B cell (primary cell): ENCODE results near the gene SLC25A5. TPM values are rescaled to one million over a fixed set of nuclear protein-coding genes. Genes with fewer than 3 reads are reported as not detected.

Experiments
- ATAC-seq: fragments of 200-7000 bp; cut with Tn5 transposase; one replicate; pipeline ENCODE4 v1.10.0; 2021; ENCODE audit warnings: low read depth, mild to moderate bottlenecking, moderate number of reproducible peaks, moderate library complexity
- CTCF ChIA-PET: fragments of 350-600 bp; sonication (Branson Sonifier 250); formaldehyde crosslinking; loops from one replicate; lab custom pipeline; 2021; ENCODE audit warnings: antibody characterized with exemption, inconsistent platforms; lab: Charles Lee
- POLR2A ChIA-PET: fragments of 350-600 bp; sonication (Branson Sonifier 250); formaldehyde crosslinking; loops from one replicate; lab custom pipeline; 2021; ENCODE audit warnings: antibody characterized with exemption; lab: Charles Lee
- DNase-seq: peaks from one replicate; pipeline ENCODE4 v3.0.0; 2013
- H2AFZ ChIP-seq: 2 replicates; pipeline ENCODE4 v1.6.1; 2012; ENCODE audit warnings: mild to moderate bottlenecking, low read depth, low read length; ENCODE audit not compliant: insufficient read depth, poor library complexity, severe bottlenecking
- H3K27ac ChIP-seq, 2 donors: 1 replicate in 1 of 2; 2 replicates in 1 of 2; pipeline ENCODE4 v1.5.1; 2012 to 2013; ENCODE audit warnings: low read length in 2 of 2, mild to moderate bottlenecking in 2 of 2, moderate library complexity in 1 of 2
- H3K27me3 ChIP-seq, 4 experiments: fragments of 200-600 bp in 1 of 4; sonication (generic) in 1 of 4; replicated peaks in 1 of 4; 1 replicate in 2 of 4; 2 replicates in 2 of 4; pipeline versions ENCODE4 v1.6.1 to v1.7.0; 2013 to 2016; ENCODE audit warnings: low read length in 3 of 4, mild to moderate bottlenecking in 2 of 4, mixed read lengths in 1 of 4, moderate library complexity in 1 of 4; ENCODE audit not compliant: insufficient read depth in 4 of 4, control insufficient read depth in 3 of 4; ENCODE audit errors: control extremely low read depth in 1 of 4
- H3K36me3 ChIP-seq, 2 experiments: replicated peaks in 1 of 2; 1 replicate in 1 of 2; 2 replicates in 1 of 2; pipeline versions ENCODE4 v1.6.1 to v1.7.1; 2013; ENCODE audit warnings: low read length in 1 of 2; ENCODE audit not compliant: insufficient read depth in 2 of 2, control insufficient read depth in 1 of 2; ENCODE audit errors: control extremely low read depth in 1 of 2, extremely low read depth in 1 of 2
- H3K4me1 ChIP-seq, 2 donors: fragments of 200-600 bp in 1 of 2; sonication (generic) in 1 of 2; 1 replicate in 1 of 2; 2 replicates in 1 of 2; pipeline versions ENCODE4 v1.5.1 to v1.6.1; 2013 to 2017; ENCODE audit warnings: low read length in 2 of 2; ENCODE audit not compliant: control insufficient read depth in 2 of 2, insufficient read depth in 2 of 2
- H3K4me2 ChIP-seq: replicated peaks from 2 replicates; pipeline ENCODE3; 2012; ENCODE audit warnings: mild to moderate bottlenecking, low read depth, low read length; ENCODE audit not compliant: poor library complexity, severe bottlenecking
- H3K4me3 ChIP-seq, 5 experiments: fragments of 200-600 bp in 1 of 5; sonication (generic) in 1 of 5; 1 replicate in 3 of 5; 2 replicates in 2 of 5; pipeline versions ENCODE4 v1.5.1 to v1.7.0; 2011 to 2016; ENCODE audit warnings: low read length in 4 of 5, mild to moderate bottlenecking in 4 of 5, low read depth in 2 of 5, control low read depth in 1 of 5, moderate library complexity in 1 of 5; ENCODE audit not compliant: insufficient read depth in 1 of 5; ENCODE audit errors: control extremely low read depth in 1 of 5, extremely low read depth in 1 of 5
- H3K79me2 ChIP-seq: fragments of 200-600 bp; sonication (generic); one replicate; pipeline ENCODE4 v1.6.0; 2016; ENCODE audit warnings: low read length; ENCODE audit not compliant: control insufficient read depth, insufficient read depth
- H3K9ac ChIP-seq: fragments of 200-600 bp; sonication (generic); 2 replicates; pipeline ENCODE4 v1.6.1; 2017; ENCODE audit warnings: mild to moderate bottlenecking, low read length, moderate library complexity
- H3K9me3 ChIP-seq, 3 donors: one replicate each; pipeline versions ENCODE4 v1.6.1 to v1.7.1; 2013; ENCODE audit warnings: low read length in 2 of 3; ENCODE audit not compliant: control insufficient read depth in 2 of 3, insufficient read depth in 1 of 3; ENCODE audit errors: control extremely low read depth in 1 of 3
- H4K20me1 ChIP-seq: 2 replicates; pipeline ENCODE4 v1.6.0; 2012; ENCODE audit warnings: mild to moderate bottlenecking, low read length; ENCODE audit not compliant: insufficient read depth, control insufficient read depth, poor library complexity, severe bottlenecking
- H3K27ac Mint-ChIP-seq: one replicate; pipeline ENCODE4 v1.8.0; 2021; ENCODE audit warnings: mixed read lengths
- H3K27me3 Mint-ChIP-seq: one replicate; pipeline ENCODE4 v1.8.0; 2021; ENCODE audit warnings: mixed read lengths
- H3K4me1 Mint-ChIP-seq: one replicate; pipeline ENCODE4 v1.8.0; 2021; ENCODE audit warnings: mixed read lengths
- H3K4me3 Mint-ChIP-seq: one replicate; pipeline ENCODE4 v1.8.0; 2021; ENCODE audit warnings: mixed read lengths
- H3K9me3 Mint-ChIP-seq: one replicate; pipeline ENCODE4 v1.8.0; 2022; ENCODE audit warnings: mixed read lengths; ENCODE audit not compliant: insufficient read depth
- CTCF ChIP-seq: fragments of 200-600 bp; IDR thresholded peaks from one replicate; pipeline ENCODE4 v1.8.0; 2022; ENCODE audit warnings: antibody characterized with exemption, mild to moderate bottlenecking
- EZH2 ChIP-seq: IDR thresholded peaks from 2 replicates; pipeline ENCODE4 v1.6.1; 2012; ENCODE audit warnings: borderline replicate concordance, low read depth, mild to moderate bottlenecking, moderate library complexity, low read length; ENCODE audit not compliant: insufficient read depth, poor library complexity, severe bottlenecking
- WGBS: methylation state at CpG from one replicate; pipeline ENCODE4 v1.1.5; 2013; ENCODE audit warnings: missing lambda C conversion rate; ENCODE audit not compliant: insufficient coverage; 5-methylcytosine and 5-hydroxymethylcytosine counted together
- intact Hi-C: fragments of 100-400 bp; cut with micrococcal nuclease; formaldehyde crosslinking; loops from one replicate; pipeline ENCODE4 v1.10.0; 2022
- polyA plus RNA-seq: library from polyadenylated mRNA; depleted of rRNA; stranded (reverse); fragments of >200 nt; gene quantifications from 2 replicates; pipeline ENCODE4 v1.2.3, GENCODE V29; 2012
- total RNA-seq, 2 donors: library from RNA; stranded (reverse); fragments of 120-200 nt in 1 of 2; gene quantifications; 1 replicate in 1 of 2; 2 replicates in 1 of 2; pipeline versions ENCODE4 v1.2.3 to v1.2.4, GENCODE V29; 2013 to 2022

SLC25A5 gene
- total and polyA plus RNA-seq, 2 donors (not counting 1 experiment from before 2014, with no cell fraction given), result 142 to 443 TPM

GRCh38 chrX:119505945-119506344, 37.7 kb downstream of the SLC25A5 start:
- H3K79me2 ChIP-seq, result no peaks in the 10 kb centered on the region
- no peaks in the 10 kb centered on the region for H4K20me1 ChIP-seq
- WGBS, result 100% methylated on average over 1 of the region's 4 CpGs
- H3K4me3 Mint-ChIP-seq, result no peak overlapping the region
- H3K4me1 ChIP-seq, result peaks cover 0 to 15% of the 10 kb centered on the region in 2 donors
- ChIA-PET POLR2A (interaction anchor here (0.6 to 0.7 kb wide), 2 partner anchors 101 to 971 kb away, joined by 3 to 5 read pairs; no protein-coding TSS in a partner anchor), CTCF (interaction anchor here (0.7 to 2.1 kb wide), 3 partner anchors 10 to 365 kb away, joined by 3 to 8 read pairs (median 4); no protein-coding TSS in a partner anchor)
- H3K4me3 ChIP-seq, result no peak overlapping the region
- intact Hi-C loops, result no loop called here
- H3K9me3 ChIP-seq, result no peaks in the 10 kb centered on the region
- no peak overlapping the region for H3K27ac Mint-ChIP-seq
- H3K4me2 ChIP-seq, result no peak overlapping the region
- H3K9me3 Mint-ChIP-seq, result no peaks in the 10 kb centered on the region
- TF ChIP-seq CTCF (no peak), EZH2 (no peak)
- no peak for ATAC-seq
- no peak overlapping the region for H3K9ac ChIP-seq
- no peak overlapping the region for H2AFZ ChIP-seq
- H3K4me1 Mint-ChIP-seq, result peaks cover 6% of the 10 kb centered on the region
- DNase-seq, result no peak
- H3K27me3 Mint-ChIP-seq, result no peaks in the 10 kb centered on the region
- H3K36me3 ChIP-seq, result no peaks in the 10 kb centered on the region
- H3K27ac ChIP-seq, result no peak overlapping the region
- H3K27me3 ChIP-seq, result no peaks in the 10 kb centered on the region

GRCh38 chrX:119507206-119507605, 39.0 kb downstream of the SLC25A5 start:
- Histone ChIP-seq H3K4me1 (peaks cover 0 to 7% of the 10 kb centered on the region in 2 donors), H3K27ac (no peak overlapping the region), H2AFZ (no peak overlapping the region), H3K4me3 (no peak overlapping the region), H3K9ac (no peak overlapping the region), H3K4me2 (no peak overlapping the region), H3K36me3 (no peaks in the 10 kb centered on the region), H3K27me3 (no peaks in the 10 kb centered on the region), H3K9me3 (no peaks in the 10 kb centered on the region), H3K79me2 (no peaks in the 10 kb centered on the region), H4K20me1 (no peaks in the 10 kb centered on the region)
- Mint-ChIP-seq H3K4me1 (peaks cover 4% of the 10 kb centered on the region), H3K27me3 (no peaks in the 10 kb centered on the region), H3K9me3 (no peaks in the 10 kb centered on the region), H3K27ac (no peak overlapping the region), H3K4me3 (no peak overlapping the region)
- POLR2A ChIA-PET, result no interaction called here
- intact Hi-C loops, result no loop called here
- DNase-seq (no peak), ATAC-seq (no peak)
- TF ChIP-seq EZH2, result no peak
- no peak for TF ChIP-seq CTCF
- CTCF ChIA-PET, result interaction anchor here (0.6 to 2.1 kb wide), 4 partner anchors 9 to 691 kb away, joined by 3 to 8 read pairs (median 4); no protein-coding TSS in a partner anchor
- 81% methylated on average over 3 of the region's 6 CpGs for WGBS
